ENCODE results near the gene ADARB1. TPM values are rescaled to one million over a fixed set of nuclear protein-coding genes. Genes with fewer than 3 reads are reported as not detected.
A peak's percentile ranks its signal among the peaks of the same experiment; 100 is the strongest.

Gene ADARB1
- total and polyA plus RNA-seq, 9 of the 15 experiments (the other 6 are each of a cell fraction or from before 2014, with no cell fraction given): 6.7 to 16.0 (median 8.3) TPM

DNA sequence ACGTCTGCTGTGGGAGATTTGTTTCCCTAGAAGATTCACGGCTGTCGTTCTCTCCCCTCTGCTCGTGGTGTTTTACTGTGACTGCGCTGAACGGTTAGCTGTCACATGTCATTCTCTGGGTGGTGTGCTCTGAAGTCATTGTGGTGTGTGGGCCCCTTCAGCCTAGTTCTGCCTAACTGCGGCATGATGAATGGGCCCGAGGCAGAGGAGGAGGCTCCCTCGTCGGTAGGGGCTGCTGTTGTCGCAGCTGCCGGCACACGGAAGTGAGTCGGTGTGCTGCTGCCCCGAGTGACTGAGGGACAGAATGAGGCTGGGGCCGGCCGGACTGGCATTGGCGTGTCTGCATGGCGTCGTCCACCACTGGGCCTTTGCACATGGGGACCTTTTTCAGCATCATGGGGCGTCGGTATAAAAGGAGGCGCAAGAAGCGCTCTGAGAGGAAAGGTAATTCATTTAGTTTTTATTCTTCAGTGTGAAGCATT is 77.9 kb downstream of the ADARB1 start (continued):
- TF ChIP-seq ZNF354B (CRISPR knock-in tag; IDR thresholded peaks at IDR 0.05) (no peak), SMARCC2 (IDR thresholded peaks at IDR 0.05; ENCODE audit: low read depth) (no peak), ARID2 (IDR thresholded peaks at IDR 0.05) (peak; percentile 81; the same call in 1 of the 2 replicates), FUS (optimal IDR thresholded peaks at IDR 0.05; ENCODE audit: low read depth, low read length) (no peak), SIRT6 (IDR thresholded peaks at IDR 0.05; ENCODE audit: low read depth, low read length) (no peak), ZBTB8A (IDR thresholded peaks at IDR 0.05; ENCODE audit: partially characterized antibody) (no peak), NCOR1 (IDR thresholded peaks at IDR 0.05) (no peak), ZNF239 (CRISPR knock-in tag; IDR thresholded peaks at IDR 0.05) (no peak), LARP7 (IDR thresholded peaks at IDR 0.05) (no peak), BACH1 (tag; IDR thresholded peaks at IDR 0.05) (peak; percentile 46; the same call in 1 of the 2 replicates), PYGO2 (tag; IDR thresholded peaks at IDR 0.05) (no peak), TCF15 (CRISPR knock-in tag; IDR thresholded peaks at IDR 0.05) (no peak), MBD2 (IDR thresholded peaks at IDR 0.05; ENCODE audit: borderline replicate concordance, low read depth) (no peak; the same call in 1 of the 2 replicates), NCOA4 (IDR thresholded peaks at IDR 0.05; ENCODE audit: partially characterized antibody) (no peak), HMG20A (CRISPR knock-in tag; conservative IDR thresholded peaks at IDR 0.05) (no peak), ASH1L (IDR thresholded peaks at IDR 0.05; ENCODE audit: borderline replicate concordance, low read depth, partially characterized antibody) (no peak), TRIM28 (IDR thresholded peaks at IDR 0.05) (no peak; the same call in 1 of the 2 replicates), FOXK1 (CRISPR knock-in tag; IDR thresholded peaks at IDR 0.05; ENCODE audit: borderline replicate concordance) (0 out of 2 replicates have a peak, but pooled peaks have one; percentile 70)
- TF ChIP-seq, protein P1, sequence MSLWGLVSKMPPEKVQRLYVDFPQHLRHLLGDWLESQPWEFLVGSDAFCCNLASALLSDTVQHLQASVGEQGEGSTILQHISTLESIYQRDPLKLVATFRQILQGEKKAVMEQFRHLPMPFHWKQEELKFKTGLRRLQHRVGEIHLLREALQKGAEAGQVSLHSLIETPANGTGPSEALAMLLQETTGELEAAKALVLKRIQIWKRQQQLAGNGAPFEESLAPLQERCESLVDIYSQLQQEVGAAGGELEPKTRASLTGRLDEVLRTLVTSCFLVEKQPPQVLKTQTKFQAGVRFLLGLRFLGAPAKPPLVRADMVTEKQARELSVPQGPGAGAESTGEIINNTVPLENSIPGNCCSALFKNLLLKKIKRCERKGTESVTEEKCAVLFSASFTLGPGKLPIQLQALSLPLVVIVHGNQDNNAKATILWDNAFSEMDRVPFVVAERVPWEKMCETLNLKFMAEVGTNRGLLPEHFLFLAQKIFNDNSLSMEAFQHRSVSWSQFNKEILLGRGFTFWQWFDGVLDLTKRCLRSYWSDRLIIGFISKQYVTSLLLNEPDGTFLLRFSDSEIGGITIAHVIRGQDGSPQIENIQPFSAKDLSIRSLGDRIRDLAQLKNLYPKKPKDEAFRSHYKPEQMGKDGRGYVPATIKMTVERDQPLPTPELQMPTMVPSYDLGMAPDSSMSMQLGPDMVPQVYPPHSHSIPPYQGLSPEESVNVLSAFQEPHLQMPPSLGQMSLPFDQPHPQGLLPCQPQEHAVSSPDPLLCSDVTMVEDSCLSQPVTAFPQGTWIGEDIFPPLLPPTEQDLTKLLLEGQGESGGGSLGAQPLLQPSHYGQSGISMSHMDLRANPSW (CRISPR knock-in tag; IDR thresholded peaks at IDR 0.05): no peak; the same call in 1 of the 2 replicates
- TF ChIP-seq, protein P2, sequence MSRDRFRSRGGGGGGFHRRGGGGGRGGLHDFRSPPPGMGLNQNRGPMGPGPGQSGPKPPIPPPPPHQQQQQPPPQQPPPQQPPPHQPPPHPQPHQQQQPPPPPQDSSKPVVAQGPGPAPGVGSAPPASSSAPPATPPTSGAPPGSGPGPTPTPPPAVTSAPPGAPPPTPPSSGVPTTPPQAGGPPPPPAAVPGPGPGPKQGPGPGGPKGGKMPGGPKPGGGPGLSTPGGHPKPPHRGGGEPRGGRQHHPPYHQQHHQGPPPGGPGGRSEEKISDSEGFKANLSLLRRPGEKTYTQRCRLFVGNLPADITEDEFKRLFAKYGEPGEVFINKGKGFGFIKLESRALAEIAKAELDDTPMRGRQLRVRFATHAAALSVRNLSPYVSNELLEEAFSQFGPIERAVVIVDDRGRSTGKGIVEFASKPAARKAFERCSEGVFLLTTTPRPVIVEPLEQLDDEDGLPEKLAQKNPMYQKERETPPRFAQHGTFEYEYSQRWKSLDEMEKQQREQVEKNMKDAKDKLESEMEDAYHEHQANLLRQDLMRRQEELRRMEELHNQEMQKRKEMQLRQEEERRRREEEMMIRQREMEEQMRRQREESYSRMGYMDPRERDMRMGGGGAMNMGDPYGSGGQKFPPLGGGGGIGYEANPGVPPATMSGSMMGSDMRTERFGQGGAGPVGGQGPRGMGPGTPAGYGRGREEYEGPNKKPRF (IDR thresholded peaks at IDR 0.05; ENCODE audit: low read depth, low read length): no peak
- TF ChIP-seq, protein P3, sequence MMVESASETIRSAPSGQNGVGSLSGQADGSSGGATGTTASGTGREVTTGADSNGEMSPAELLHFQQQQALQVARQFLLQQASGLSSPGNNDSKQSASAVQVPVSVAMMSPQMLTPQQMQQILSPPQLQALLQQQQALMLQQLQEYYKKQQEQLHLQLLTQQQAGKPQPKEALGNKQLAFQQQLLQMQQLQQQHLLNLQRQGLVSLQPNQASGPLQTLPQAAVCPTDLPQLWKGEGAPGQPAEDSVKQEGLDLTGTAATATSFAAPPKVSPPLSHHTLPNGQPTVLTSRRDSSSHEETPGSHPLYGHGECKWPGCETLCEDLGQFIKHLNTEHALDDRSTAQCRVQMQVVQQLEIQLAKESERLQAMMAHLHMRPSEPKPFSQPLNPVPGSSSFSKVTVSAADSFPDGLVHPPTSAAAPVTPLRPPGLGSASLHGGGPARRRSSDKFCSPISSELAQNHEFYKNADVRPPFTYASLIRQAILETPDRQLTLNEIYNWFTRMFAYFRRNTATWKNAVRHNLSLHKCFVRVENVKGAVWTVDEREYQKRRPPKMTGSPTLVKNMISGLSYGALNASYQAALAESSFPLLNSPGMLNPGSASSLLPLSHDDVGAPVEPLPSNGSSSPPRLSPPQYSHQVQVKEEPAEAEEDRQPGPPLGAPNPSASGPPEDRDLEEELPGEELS (CRISPR knock-in tag; IDR thresholded peaks at IDR 0.05; ENCODE audit: borderline replicate concordance): peak; percentile 93
- TF ChIP-seq, protein P4, sequence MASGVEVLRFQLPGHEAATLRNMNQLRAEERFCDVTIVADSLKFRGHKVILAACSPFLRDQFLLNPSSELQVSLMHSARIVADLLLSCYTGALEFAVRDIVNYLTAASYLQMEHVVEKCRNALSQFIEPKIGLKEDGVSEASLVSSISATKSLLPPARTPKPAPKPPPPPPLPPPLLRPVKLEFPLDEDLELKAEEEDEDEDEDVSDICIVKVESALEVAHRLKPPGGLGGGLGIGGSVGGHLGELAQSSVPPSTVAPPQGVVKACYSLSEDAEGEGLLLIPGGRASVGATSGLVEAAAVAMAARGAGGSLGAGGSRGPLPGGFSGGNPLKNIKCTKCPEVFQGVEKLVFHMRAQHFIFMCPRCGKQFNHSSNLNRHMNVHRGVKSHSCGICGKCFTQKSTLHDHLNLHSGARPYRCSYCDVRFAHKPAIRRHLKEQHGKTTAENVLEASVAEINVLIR (CRISPR knock-in tag; IDR thresholded peaks at IDR 0.05): 0 out of 2 replicates have a peak, but pooled peaks have one; percentile 41

Data from K562 (cell line).